Tibial artery (tissue), 4 donors: ENCODE data around the gene NMBR.

Experiments used
- DNase-seq, 2 donors: peaks; one replicate each; pipeline ENCODE4 v3.0.0-alpha.2; 2019
- H3K27ac ChIP-seq, 2 donors: fragments of 200-600 bp; sonication (generic) in 1 of 2; 1 replicate in 1 of 2; 2 replicates in 1 of 2; pipeline ENCODE4 v1.5.1; 2018 to 2019; ENCODE audit warnings: mild to moderate bottlenecking in 1 of 2
- H3K27me3 ChIP-seq, 2 donors: fragments of 200-600 bp; sonication (generic) in 1 of 2; one replicate each; pipeline versions ENCODE4 v1.5.1 to v1.6.0; 2016 to 2019
- H3K36me3 ChIP-seq, 3 donors: fragments of 200-600 bp; sonication (generic) in 2 of 3; one replicate each; pipeline ENCODE4 v1.5.1; 2016 to 2019; ENCODE audit warnings: mild to moderate bottlenecking in 2 of 3
- H3K4me1 ChIP-seq, 4 donors: fragments of 200-600 bp; sonication (generic) in 2 of 4; 1 replicate in 3 of 4; 2 replicates in 1 of 4; pipeline ENCODE4 v1.5.1; 2016 to 2019
- H3K4me3 ChIP-seq, 2 donors: fragments of 200-600 bp; sonication (generic) in 1 of 2; 1 replicate in 1 of 2; 2 replicates in 1 of 2; pipeline ENCODE4 v1.5.1; 2018 to 2019; ENCODE audit warnings: mild to moderate bottlenecking in 2 of 2
- H3K9me3 ChIP-seq, 3 donors: fragments of 200-600 bp; sonication (generic) in 1 of 3; one replicate each; pipeline ENCODE4 v1.5.1; 2016 to 2019
- CTCF ChIP-seq, 2 experiments: fragments of 200-600 bp in 1 of 2; fragments of 450-650 bp in 1 of 2; IDR thresholded peaks; one replicate each; pipeline ENCODE4 v1.5.1; 2017 to 2019; ENCODE audit warnings: antibody characterized with exemption in 2 of 2, mild to moderate bottlenecking in 1 of 2, moderate library complexity in 1 of 2
- intact Hi-C: fragments of 100-400 bp; cut with DNase I; formaldehyde crosslinking; loops from one replicate; pipeline ENCODE4 v1.15.0; 2023; ENCODE audit warnings: low total_unique reads

The NMBR gene

GRCh38 chr6:142187209-142187608, 40.3 kb upstream of the NMBR start:
- H3K9me3 ChIP-seq: no peaks in the 10 kb centered on the region
- H3K36me3 ChIP-seq: peaks cover 8 to 12% (median 10%) of the 10 kb centered on the region in 3 donors
- H3K4me1 ChIP-seq: peaks cover 0 to 6% (median 0%) of the 10 kb centered on the region in 4 donors
- DNase-seq: no peak
- no peak overlapping the region for H3K4me3 ChIP-seq
- no peak overlapping the region for H3K27ac ChIP-seq
- H3K27me3 ChIP-seq: no peaks in the 10 kb centered on the region
- intact Hi-C loops: no loop called here
- no peak for TF ChIP-seq CTCF (IDR thresholded peaks at IDR 0.05)

GRCh38 chr6:142185641-142186040, 38.7 kb upstream of the NMBR start:
- H3K4me3 ChIP-seq: no peak overlapping the region
- no peaks in the 10 kb centered on the region for H3K9me3 ChIP-seq
- DNase-seq: no peak
- H3K4me1 ChIP-seq: peaks cover 0 to 6% (median 0%) of the 10 kb centered on the region in 4 donors
- peaks cover 8 to 12% (median 10%) of the 10 kb centered on the region in 3 donors for H3K36me3 ChIP-seq
- intact Hi-C loops: no loop called here
- no peak for TF ChIP-seq CTCF (IDR thresholded peaks at IDR 0.05)
- H3K27ac ChIP-seq: no peak overlapping the region
- no peaks in the 10 kb centered on the region for H3K27me3 ChIP-seq

GRCh38 chr6:142184307-142184706, 37.4 kb upstream of the NMBR start:
- intact Hi-C loops: no loop called here
- H3K4me3 ChIP-seq: no peak overlapping the region
- TF ChIP-seq CTCF (IDR thresholded peaks at IDR 0.05): no peak
- H3K27me3 ChIP-seq: no peaks in the 10 kb centered on the region
- DNase-seq: no peak
- H3K9me3 ChIP-seq: no peaks in the 10 kb centered on the region
- H3K27ac ChIP-seq: no peak overlapping the region
- peaks cover 0 to 6% (median 0%) of the 10 kb centered on the region in 4 donors for H3K4me1 ChIP-seq
- peaks cover under 1 to 3% (median 2%) of the 10 kb centered on the region in 3 donors for H3K36me3 ChIP-seq

GRCh38 chr6:142183351-142183750, 36.4 kb upstream of the NMBR start:
- Histone ChIP-seq H3K4me1 (peaks cover 0 to 6% (median 0%) of the 10 kb centered on the region in 4 donors), H3K36me3 (peaks cover 3 to 4% (median 3%) of the 10 kb centered on the region in 3 donors), H3K27ac (no peak overlapping the region), H3K9me3 (no peaks in the 10 kb centered on the region), H3K4me3 (no peak overlapping the region), H3K27me3 (no peaks in the 10 kb centered on the region)
- no peak for DNase-seq
- intact Hi-C loops: no loop called here
- TF ChIP-seq CTCF (IDR thresholded peaks at IDR 0.05): no peak

- Histone ChIP-seq H3K4me3 (no peak overlapping the region), H3K27me3 (no peaks in the 10 kb centered on the region), H3K9me3 (peaks cover 0 to 9% (median 3%) of the 10 kb centered on the region in 3 donors), H3K27ac (no peak overlapping the region), H3K36me3 (peaks cover 12 to 17% (median 17%) of the 10 kb centered on the region in 3 donors), H3K4me1 (peaks cover 0 to 2% (median 0%) of the 10 kb centered on the region in 4 donors)
- intact Hi-C loops: no loop called here
- no peak for DNase-seq
- no peak for TF ChIP-seq CTCF (IDR thresholded peaks at IDR 0.05)
Measured at GRCh38 chr6:142182004-142182403, 35.1 kb upstream of the NMBR start.

- H3K9me3 ChIP-seq: peaks cover 0 to 9% (median 3%) of the 10 kb centered on the region in 3 donors
- H3K4me3 ChIP-seq: no peak overlapping the region
- no peaks in the 10 kb centered on the region for H3K4me1 ChIP-seq
- TF ChIP-seq CTCF (IDR thresholded peaks at IDR 0.05): no peak
- intact Hi-C loops: no loop called here
- H3K36me3 ChIP-seq: peaks cover 15 to 47% (median 23%) of the 10 kb centered on the region in 3 donors
- no peak for DNase-seq
- H3K27me3 ChIP-seq: no peaks in the 10 kb centered on the region
- no peak overlapping the region for H3K27ac ChIP-seq
Measured at GRCh38 chr6:142178129-142178528, 31.2 kb upstream of the NMBR start.
